SH-SY5Y (cell line): ENCODE measurements around the gene NDUFB4.

ENCODE experiments used
- GATA2 ChIP-seq: IDR thresholded peaks from 2 replicates; pipeline ENCODE4 v1.6.1; 2011; ENCODE audit warnings: mild to moderate bottlenecking, low read depth, low read length
- GATA3 ChIP-seq: IDR thresholded peaks from 2 replicates; pipeline ENCODE4 v1.6.1; 2011; ENCODE audit warnings: low read depth, mild to moderate bottlenecking, low read length, moderate library complexity

Gene NDUFB4

DNA sequence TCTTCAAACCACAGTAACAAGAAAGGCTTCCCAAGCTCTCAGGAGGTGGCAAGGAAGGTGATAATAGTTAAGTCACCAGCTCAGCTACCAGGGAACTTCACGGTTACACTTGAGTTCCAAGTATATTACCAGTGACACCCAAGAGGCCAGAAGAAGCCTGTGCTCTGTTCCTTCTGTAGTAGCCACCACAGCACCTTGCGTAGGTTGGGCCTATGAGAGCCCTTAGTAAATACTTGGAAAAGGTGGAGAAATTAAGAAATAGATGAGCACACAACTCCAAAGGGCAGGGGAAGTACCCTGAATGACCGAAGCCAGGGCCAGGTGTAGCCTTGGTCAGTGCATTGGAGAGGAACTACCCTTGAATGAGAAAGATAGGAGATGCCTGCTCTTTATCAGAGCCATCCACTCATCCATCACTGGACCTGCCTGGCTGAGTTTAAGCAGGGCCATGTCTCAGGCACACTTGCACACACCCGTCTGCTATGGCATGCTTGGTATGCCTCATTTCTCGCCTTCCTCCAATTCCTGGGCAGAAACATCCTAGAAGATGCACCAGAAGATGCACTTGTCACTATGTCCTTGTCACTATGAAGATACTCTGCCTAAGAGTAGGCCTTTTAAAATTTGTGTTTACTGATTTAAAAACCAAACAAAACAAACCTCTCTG lies 32.6 kb upstream of the NDUFB4 start:
- TF ChIP-seq GATA3 = no peak

DNA sequence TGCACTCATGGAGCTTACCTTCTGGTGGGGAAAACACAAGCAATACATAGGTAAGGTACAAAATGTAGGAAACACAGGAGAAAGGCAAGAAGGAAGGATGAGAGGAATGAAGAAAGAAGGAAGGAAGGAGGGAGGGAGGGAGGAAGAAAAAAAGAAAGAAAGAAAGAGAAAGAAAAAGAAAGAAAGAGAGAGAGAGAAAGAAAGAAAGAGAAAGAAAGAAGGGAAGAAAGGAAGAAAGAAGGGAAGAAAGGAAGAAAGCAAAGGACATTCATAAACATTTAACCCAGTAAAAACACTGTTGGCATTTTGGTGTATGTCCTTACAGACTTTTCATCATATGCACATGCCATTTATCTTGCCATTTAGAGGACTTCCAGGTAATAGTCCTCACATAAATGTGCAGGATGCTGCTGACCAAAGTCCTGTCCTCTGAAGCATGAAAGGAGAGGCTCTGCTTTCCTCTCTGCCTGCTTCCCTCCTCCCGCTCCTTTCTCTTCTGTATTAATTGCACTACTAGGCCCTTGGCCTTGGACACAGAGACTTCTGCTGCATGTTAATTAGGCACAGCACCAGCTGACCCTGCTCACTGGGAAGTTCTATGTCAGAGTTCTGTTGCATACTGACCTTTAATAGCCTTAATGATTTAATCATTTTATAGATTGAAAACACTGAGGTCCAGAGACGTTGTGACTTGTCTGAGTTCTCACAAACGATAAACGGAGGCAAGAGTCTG lies 29.7 kb upstream of the NDUFB4 start:
- TF ChIP-seq GATA2 (no peak), GATA3 (no peak)

DNA sequence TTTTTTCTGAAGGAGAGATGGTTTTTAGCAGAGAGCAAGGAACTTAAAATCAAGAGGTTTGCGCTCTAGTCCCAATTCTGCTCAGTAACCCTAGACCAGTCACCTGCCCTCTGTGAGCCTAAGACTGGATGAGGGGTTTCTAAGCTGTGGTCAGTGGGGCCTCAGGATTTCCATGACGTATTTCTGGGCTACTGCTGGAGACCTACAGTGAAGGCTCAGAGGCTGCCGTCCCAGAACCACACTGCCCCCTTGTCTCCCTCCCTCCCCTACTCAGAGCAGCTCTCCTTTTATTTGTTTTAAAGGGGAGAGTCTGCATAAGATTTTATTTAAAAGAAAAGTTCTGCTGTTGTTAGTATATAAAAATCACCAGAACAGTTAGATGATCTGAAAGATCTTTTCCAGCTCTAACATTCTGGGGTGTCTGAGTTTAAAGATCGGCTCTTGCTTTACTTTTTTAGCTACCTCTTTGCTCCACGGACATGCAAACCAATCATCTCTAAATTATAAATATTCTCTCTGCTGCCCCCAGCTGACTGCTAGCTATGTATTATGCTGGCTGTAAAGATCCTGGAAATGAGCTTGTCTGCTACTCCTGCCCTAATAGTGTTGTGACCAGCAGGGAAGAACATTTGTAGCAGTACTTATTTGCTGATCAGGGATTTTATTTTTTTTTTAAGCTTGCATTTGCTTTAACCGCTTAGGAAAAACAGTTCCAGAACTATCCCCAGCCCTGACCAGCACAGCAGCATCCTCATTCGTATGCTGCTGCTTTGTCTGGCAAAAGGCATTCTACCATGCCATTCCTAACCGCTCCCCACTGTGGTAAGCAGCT lies 28.6 kb upstream of the NDUFB4 start:
- TF ChIP-seq GATA3 (no peak), GATA2 (no peak)

DNA sequence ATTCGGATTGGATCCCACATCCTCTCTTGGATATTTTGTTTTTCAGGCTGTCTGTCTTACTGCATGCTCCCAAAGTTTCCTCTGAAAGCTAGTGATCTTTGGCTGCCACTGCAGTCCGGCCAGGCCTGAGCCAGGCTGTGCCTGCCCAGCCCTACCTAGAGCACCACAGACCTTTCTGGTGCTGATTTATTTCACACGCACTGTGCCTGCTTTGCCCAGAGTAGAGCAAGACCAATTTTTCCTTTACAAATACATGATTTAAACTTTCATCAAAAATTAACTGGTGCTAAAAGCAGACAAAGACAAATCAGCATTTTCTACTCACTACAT lies 28.0 kb upstream of the NDUFB4 start:
- TF ChIP-seq GATA2 (no peak), GATA3 (no peak)

- no peak for TF ChIP-seq GATA2
- TF ChIP-seq GATA3 = no peak
These were observed 27.5 kb upstream of the NDUFB4 start for GRCh38 chr3:120568598-120568997.

- TF ChIP-seq GATA2 (no peak), GATA3 (no peak)
These were observed 26.7 kb upstream of the NDUFB4 start for GRCh38 chr3:120569222-120570057.

GRCh38 chr3:120572027-120572426 lies 24.1 kb upstream of the NDUFB4 start:
- TF ChIP-seq GATA3 = no peak
- no peak for TF ChIP-seq GATA2

- TF ChIP-seq GATA2 (no peak), GATA3 (no peak)
These were observed 8.7 kb upstream of the NDUFB4 start for GRCh38 chr3:120587332-120587975.

GRCh38 chr3:120595788-120596115 lies 384 bp upstream of the NDUFB4 start:
- TF ChIP-seq GATA2 = no peak
- no peak for TF ChIP-seq GATA3

DNA sequence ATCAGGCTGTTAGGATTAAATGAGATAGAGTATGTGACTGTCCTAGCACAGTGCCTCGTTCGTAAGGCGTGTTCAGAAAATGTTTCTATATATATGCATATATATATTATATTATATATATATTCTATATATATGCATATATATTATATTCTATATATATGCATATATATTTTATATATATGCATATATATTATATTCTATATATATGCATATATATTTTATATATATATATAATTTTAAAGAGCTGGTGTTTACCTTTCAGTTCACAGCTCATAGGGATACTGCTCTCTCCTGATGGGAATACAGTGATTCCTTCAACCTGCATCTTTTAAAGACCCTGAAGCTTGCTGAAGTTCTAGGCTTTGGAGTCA lies 702 bp downstream of the NDUFB4 start:
- TF ChIP-seq GATA2 = no peak
- TF ChIP-seq GATA3 = no peak

DNA sequence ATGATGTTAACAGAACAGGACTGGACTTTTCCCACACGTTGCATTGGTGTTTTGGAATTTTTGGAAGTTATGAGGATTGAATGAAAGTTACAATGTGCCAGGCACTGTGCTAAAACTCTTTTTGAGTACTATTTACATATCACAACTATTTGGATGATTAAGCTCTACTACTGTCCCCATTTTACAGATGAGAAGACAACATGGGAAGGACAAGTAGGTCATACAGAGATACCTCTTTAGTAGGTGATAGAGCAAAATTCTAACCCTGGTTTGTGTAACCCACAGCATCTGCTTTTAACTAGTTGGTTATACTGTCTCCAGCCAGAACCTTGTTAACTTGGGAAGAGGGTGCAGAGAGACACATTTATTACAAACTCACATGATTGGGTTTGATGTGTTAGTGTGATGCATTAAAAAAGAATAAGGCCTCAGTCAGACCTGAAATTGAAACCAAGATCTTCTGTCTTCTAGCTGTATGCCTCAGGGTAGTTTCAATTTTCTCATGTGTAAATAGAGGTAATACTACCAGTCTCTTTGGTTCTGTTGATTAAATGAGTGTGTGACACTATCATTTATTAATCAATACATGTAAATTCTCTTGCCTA lies 1.4 kb downstream of the NDUFB4 start:
- TF ChIP-seq GATA3 (no peak), GATA2 (no peak)

- TF ChIP-seq GATA3 = no peak
- TF ChIP-seq GATA2 = no peak
These were observed 3.1 kb downstream of the NDUFB4 start for GRCh38 chr3:120599211-120599610.

- TF ChIP-seq GATA3 (0 out of 2 replicates have a peak, but pooled peaks have one; percentile 59), GATA2 (peak; percentile 76)
These were observed 5.4 kb downstream of the NDUFB4 start for GRCh38 chr3:120601554-120601953.
